Panc1 (cell line): Measurements from ENCODE around the gene NAA38.

Experiments used
- CTCF ChIP-seq: fragments of 450-650 bp; IDR thresholded peaks from 2 replicates; pipeline ENCODE4 v1.5.1; 2017; ENCODE audit warnings: mild to moderate bottlenecking
- POLR2AphosphoS5 ChIP-seq: IDR thresholded peaks from 2 replicates; pipeline ENCODE4 v1.6.1; 2012; ENCODE audit warnings: mild to moderate bottlenecking, low read depth, low read length, moderate library complexity
- TF ChIP-seq, protein P1 (sequence below), 2 experiments: IDR thresholded peaks; 2 replicates each; pipeline ENCODE4 v1.6.1; 2011 to 2012; ENCODE audit warnings: low read depth in 2 of 2, control low read depth in 1 of 2, low read length in 1 of 2, mild to moderate bottlenecking in 1 of 2, moderate library complexity in 1 of 2; ENCODE audit not compliant: insufficient read depth in 1 of 2

GRCh38 chr17:7882068-7882467 is 24.7 kb upstream of the NAA38 start:
- TF ChIP-seq CTCF (no peak), POLR2AphosphoS5 (no peak)
- TF ChIP-seq, protein P1, sequence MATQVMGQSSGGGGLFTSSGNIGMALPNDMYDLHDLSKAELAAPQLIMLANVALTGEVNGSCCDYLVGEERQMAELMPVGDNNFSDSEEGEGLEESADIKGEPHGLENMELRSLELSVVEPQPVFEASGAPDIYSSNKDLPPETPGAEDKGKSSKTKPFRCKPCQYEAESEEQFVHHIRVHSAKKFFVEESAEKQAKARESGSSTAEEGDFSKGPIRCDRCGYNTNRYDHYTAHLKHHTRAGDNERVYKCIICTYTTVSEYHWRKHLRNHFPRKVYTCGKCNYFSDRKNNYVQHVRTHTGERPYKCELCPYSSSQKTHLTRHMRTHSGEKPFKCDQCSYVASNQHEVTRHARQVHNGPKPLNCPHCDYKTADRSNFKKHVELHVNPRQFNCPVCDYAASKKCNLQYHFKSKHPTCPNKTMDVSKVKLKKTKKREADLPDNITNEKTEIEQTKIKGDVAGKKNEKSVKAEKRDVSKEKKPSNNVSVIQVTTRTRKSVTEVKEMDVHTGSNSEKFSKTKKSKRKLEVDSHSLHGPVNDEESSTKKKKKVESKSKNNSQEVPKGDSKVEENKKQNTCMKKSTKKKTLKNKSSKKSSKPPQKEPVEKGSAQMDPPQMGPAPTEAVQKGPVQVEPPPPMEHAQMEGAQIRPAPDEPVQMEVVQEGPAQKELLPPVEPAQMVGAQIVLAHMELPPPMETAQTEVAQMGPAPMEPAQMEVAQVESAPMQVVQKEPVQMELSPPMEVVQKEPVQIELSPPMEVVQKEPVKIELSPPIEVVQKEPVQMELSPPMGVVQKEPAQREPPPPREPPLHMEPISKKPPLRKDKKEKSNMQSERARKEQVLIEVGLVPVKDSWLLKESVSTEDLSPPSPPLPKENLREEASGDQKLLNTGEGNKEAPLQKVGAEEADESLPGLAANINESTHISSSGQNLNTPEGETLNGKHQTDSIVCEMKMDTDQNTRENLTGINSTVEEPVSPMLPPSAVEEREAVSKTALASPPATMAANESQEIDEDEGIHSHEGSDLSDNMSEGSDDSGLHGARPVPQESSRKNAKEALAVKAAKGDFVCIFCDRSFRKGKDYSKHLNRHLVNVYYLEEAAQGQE (IDR thresholded peaks at IDR 0.05; ENCODE audit: insufficient read depth in 1 of 2, low read depth in 2 of 2, low read length in 1 of 2): no peak
